HG03520 (cell line): ENCODE data around the gene SLC25A48.

Source experiments
- ATAC-seq: cut with Tn5 transposase; IDR thresholded peaks from one replicate; pipeline ENCODE4 v1.9.1; 2021; ENCODE audit warnings: mild to moderate bottlenecking, moderate library complexity; ENCODE audit not compliant: unreplicated experiment

Gene SLC25A48

GRCh38 chr5:135879591-135879990, 45.1 kb downstream of the SLC25A48 start:
- ATAC-seq = no peak

- no peak for ATAC-seq
These were observed 45.8 kb downstream of the SLC25A48 start for GRCh38 chr5:135880278-135880677.

GRCh38 chr5:135880801-135881200, 46.3 kb downstream of the SLC25A48 start:
- no peak for ATAC-seq

GRCh38 chr5:135881244-135881643, 46.8 kb downstream of the SLC25A48 start:
- no peak for ATAC-seq

- no peak for ATAC-seq
These were observed 47.4 kb downstream of the SLC25A48 start for GRCh38 chr5:135881819-135882218.

GRCh38 chr5:135883026-135883425, 48.6 kb downstream of the SLC25A48 start:
- no peak for ATAC-seq

GRCh38 chr5:135883441-135883840, 49.0 kb downstream of the SLC25A48 start:
- no peak for ATAC-seq

- ATAC-seq = no peak
These were observed 50.6 kb downstream of the SLC25A48 start for GRCh38 chr5:135885031-135885430.

- no peak for ATAC-seq
These were observed 51.7 kb downstream of the SLC25A48 start for GRCh38 chr5:135886136-135886535.

- peak; percentile 89 for ATAC-seq
These were observed 53.0 kb downstream of the SLC25A48 start for GRCh38 chr5:135887447-135887864.

GRCh38 chr5:135887881-135888614, 53.6 kb downstream of the SLC25A48 start:
- no peak for ATAC-seq

GRCh38 chr5:135890296-135890695, 55.8 kb downstream of the SLC25A48 start:
- ATAC-seq = no peak

GRCh38 chr5:135890867-135891266, 56.4 kb downstream of the SLC25A48 start:
- ATAC-seq = no peak

GRCh38 chr5:135891268-135891667, 56.8 kb downstream of the SLC25A48 start:
- no peak for ATAC-seq

GRCh38 chr5:135891791-135892190, 57.3 kb downstream of the SLC25A48 start:
- no peak for ATAC-seq

- ATAC-seq = no peak
These were observed 59.8 kb downstream of the SLC25A48 start for GRCh38 chr5:135894276-135894675.

- ATAC-seq = no peak
These were observed 60.3 kb downstream of the SLC25A48 start for GRCh38 chr5:135894789-135895188.

- ATAC-seq = no peak
These were observed 61.1 kb downstream of the SLC25A48 start, which contains the start of gene IL9 for GRCh38 chr5:135895474-135896006. Gene IL9 (minus strand): TSS chr5:135895841. CDS start chr5:135895816, 25 bp downstream.

- ATAC-seq = no peak
These were observed 64.2 kb downstream of the SLC25A48 start for GRCh38 chr5:135898651-135899050.

GRCh38 chr5:135900276-135900675, 65.8 kb downstream of the SLC25A48 start:
- ATAC-seq = no peak

- no peak for ATAC-seq
These were observed 67.2 kb downstream of the SLC25A48 start for GRCh38 chr5:135901633-135902032.

- no peak for ATAC-seq
These were observed 70.7 kb downstream of the SLC25A48 start for GRCh38 chr5:135905144-135905543.
